Measurements from ENCODE around the gene SIGLEC12. TPM values are rescaled to one million over a fixed set of nuclear protein-coding genes. Genes with fewer than 3 reads are reported as not detected.
A peak's percentile ranks its signal among the peaks of the same experiment; 100 is the strongest.

Gene SIGLEC12
- total and polyA plus RNA-seq, 4 donors: 0.12 to 5.1 (median 1.9) TPM

DNA sequence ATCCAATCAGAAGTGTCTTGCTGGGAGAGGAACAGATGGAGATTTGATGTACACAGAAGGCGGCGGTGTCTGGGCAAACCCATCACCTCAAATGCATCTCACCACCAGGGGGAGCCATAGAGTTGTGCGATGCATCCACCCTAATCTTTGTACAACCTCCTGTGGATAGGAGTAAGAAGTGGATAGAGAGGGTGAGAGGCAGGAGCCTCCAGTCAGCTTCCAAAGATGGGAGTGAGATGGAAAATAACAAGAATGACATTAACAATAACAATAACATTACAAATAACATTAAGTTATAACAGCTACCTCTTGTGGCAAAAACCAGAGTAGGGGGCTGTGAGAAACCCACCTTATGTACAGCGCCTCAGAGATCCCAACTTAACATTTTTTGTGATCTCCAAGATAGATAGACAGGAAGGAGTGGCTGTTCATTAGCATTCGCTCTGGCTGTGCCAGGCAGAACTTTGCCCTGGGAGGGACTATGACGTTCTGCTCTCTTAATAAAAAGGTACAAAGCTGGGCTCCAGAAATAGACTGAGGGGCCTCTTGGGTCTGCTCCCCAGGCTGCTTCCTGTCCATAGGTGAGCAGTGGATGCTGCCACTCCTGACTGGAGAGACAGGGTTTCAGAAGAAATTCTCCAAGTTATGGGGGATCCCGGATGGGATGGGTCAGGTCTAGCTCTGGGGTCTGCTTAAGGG, 28.4 kb downstream of the SIGLEC12 start:
- peaks cover 0 to 2% (median 0%) of the 10 kb centered on the region in 4 donors for H3K9me3 ChIP-seq (ENCODE audit: control insufficient read depth in 4 of 4, insufficient read depth in 3 of 4, low read length in 3 of 4)
- H3K27ac ChIP-seq (ENCODE audit: low read depth in 1 of 2, low read length in 1 of 2): no peak overlapping the region
- no peaks in the 10 kb centered on the region for H3K4me1 ChIP-seq (ENCODE audit: control insufficient read depth in 5 of 5, insufficient read depth in 5 of 5, low read length in 5 of 5)
- DNase-seq (peak; percentile 53 to 67 (median 66)), ATAC-seq (ENCODE audit: insufficient read depth, low FRiP score) (no peak)
- no peak overlapping the region for H3K4me3 ChIP-seq
- peaks cover 0 to 2% (median 0%) of the 10 kb centered on the region in 3 donors for H3K27me3 ChIP-seq (ENCODE audit: control insufficient read depth in 3 of 3, insufficient read depth in 3 of 3, low read length in 2 of 3)
- no peaks in the 10 kb centered on the region for H3K36me3 ChIP-seq (ENCODE audit: control insufficient read depth in 4 of 4, insufficient read depth in 4 of 4, low read length in 4 of 4)
- 30 to 39% methylated on average over 7 of the region's 7 CpGs for WGBS, 2 donors
- TF ChIP-seq, protein P1, sequence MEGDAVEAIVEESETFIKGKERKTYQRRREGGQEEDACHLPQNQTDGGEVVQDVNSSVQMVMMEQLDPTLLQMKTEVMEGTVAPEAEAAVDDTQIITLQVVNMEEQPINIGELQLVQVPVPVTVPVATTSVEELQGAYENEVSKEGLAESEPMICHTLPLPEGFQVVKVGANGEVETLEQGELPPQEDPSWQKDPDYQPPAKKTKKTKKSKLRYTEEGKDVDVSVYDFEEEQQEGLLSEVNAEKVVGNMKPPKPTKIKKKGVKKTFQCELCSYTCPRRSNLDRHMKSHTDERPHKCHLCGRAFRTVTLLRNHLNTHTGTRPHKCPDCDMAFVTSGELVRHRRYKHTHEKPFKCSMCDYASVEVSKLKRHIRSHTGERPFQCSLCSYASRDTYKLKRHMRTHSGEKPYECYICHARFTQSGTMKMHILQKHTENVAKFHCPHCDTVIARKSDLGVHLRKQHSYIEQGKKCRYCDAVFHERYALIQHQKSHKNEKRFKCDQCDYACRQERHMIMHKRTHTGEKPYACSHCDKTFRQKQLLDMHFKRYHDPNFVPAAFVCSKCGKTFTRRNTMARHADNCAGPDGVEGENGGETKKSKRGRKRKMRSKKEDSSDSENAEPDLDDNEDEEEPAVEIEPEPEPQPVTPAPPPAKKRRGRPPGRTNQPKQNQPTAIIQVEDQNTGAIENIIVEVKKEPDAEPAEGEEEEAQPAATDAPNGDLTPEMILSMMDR (IDR thresholded peaks at IDR 0.05; ENCODE audit: control extremely low read depth, extremely low read depth): peak; percentile 71
- H3K9ac ChIP-seq (ENCODE audit: insufficient read depth in 1 of 2, low read length in 2 of 2): no peak overlapping the region

DNA sequence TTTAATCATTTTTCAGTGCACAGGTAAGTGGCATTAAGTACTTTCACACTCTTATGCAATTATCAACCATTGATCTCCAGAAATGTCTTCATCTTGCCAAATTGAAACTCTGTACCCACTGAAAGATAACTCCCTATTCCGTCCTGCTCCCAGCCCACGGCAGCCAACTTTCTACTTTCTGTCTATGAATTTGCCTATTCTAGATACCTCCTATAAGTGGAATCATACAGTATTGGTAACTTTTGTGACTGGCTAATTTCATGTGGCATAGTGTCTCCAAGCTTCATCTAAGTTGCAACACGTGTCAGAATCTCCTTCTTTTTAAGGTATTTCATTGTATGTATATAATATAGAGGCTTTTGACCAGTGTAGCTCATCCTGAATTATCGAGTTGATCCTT, 29.0 kb downstream of the SIGLEC12 start:
- no peak for ATAC-seq (ENCODE audit: insufficient read depth, low FRiP score)
- WGBS, 2 donors: 14 to 33% methylated on average over 4 of the region's 4 CpGs
- Histone ChIP-seq H3K9ac (ENCODE audit: insufficient read depth in 1 of 2, low read length in 2 of 2) (no peak overlapping the region), H3K27ac (ENCODE audit: low read depth in 1 of 2, low read length in 1 of 2) (no peak overlapping the region), H3K4me1 (ENCODE audit: control insufficient read depth in 5 of 5, insufficient read depth in 5 of 5, low read length in 5 of 5) (no peaks in the 10 kb centered on the region), H3K4me3 (no peak overlapping the region), H3K9me3 (ENCODE audit: control insufficient read depth in 4 of 4, insufficient read depth in 3 of 4, low read length in 3 of 4) (peaks cover 0 to 2% (median 0%) of the 10 kb centered on the region in 4 donors), H3K27me3 (ENCODE audit: control insufficient read depth in 3 of 3, insufficient read depth in 3 of 3, low read length in 2 of 3) (peaks cover 0 to 2% (median 0%) of the 10 kb centered on the region in 3 donors), H3K36me3 (ENCODE audit: control insufficient read depth in 4 of 4, insufficient read depth in 4 of 4, low read length in 4 of 4) (no peaks in the 10 kb centered on the region)
- DNase-seq: no peak
- TF ChIP-seq, protein P1 (IDR thresholded peaks at IDR 0.05; ENCODE audit: control extremely low read depth, extremely low read depth): no peak

DNA sequence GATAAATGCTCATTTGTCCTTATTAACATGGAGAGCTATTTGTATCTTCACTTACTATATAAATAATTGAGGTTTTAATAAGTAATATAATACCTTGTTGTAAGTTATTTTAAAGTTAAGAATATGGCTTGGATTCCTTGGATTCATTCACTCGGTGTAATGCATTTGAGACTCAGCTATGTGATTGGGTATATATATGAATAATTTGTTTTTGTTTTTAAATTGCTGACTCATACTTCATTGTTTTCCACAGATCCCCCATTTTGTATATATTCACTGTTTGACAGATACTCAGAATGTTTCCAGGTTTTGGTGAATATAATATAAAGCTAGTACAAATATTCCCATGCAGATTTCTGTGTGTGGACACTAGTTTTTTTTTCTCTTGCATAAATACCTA, 30.1 kb downstream of the SIGLEC12 start:
- ATAC-seq (ENCODE audit: insufficient read depth, low FRiP score) (no peak), DNase-seq (no peak)
- Histone ChIP-seq H3K9ac (ENCODE audit: insufficient read depth in 1 of 2, low read length in 2 of 2) (no peak overlapping the region), H3K27me3 (ENCODE audit: control insufficient read depth in 3 of 3, insufficient read depth in 3 of 3, low read length in 2 of 3) (peaks cover 0 to 2% (median 0%) of the 10 kb centered on the region in 3 donors), H3K4me3 (no peak overlapping the region), H3K4me1 (ENCODE audit: control insufficient read depth in 5 of 5, insufficient read depth in 5 of 5, low read length in 5 of 5) (no peaks in the 10 kb centered on the region), H3K36me3 (ENCODE audit: control insufficient read depth in 4 of 4, insufficient read depth in 4 of 4, low read length in 4 of 4) (no peaks in the 10 kb centered on the region), H3K27ac (ENCODE audit: low read depth in 1 of 2, low read length in 1 of 2) (no peak overlapping the region), H3K9me3 (ENCODE audit: control insufficient read depth in 4 of 4, insufficient read depth in 3 of 4, low read length in 3 of 4) (peaks cover 0 to 2% (median 0%) of the 10 kb centered on the region in 4 donors)
- TF ChIP-seq, protein P1 (IDR thresholded peaks at IDR 0.05; ENCODE audit: control extremely low read depth, extremely low read depth): no peak
- WGBS, 2 donors: 73 to 87% methylated on average over 1 of the region's 1 CpG

All from lung (tissue), 12 donors.